GM12872 (cell line): Measurements from ENCODE around the gene NECAB3.

Source experiments
- TF ChIP-seq, protein P1 (sequence below): IDR thresholded peaks from 3 replicates; pipeline ENCODE4 v1.5.1; 2011; ENCODE audit warnings: low read depth, mild to moderate bottlenecking, low read length, moderate library complexity; ENCODE audit not compliant: insufficient read depth

Gene NECAB3

DNA sequence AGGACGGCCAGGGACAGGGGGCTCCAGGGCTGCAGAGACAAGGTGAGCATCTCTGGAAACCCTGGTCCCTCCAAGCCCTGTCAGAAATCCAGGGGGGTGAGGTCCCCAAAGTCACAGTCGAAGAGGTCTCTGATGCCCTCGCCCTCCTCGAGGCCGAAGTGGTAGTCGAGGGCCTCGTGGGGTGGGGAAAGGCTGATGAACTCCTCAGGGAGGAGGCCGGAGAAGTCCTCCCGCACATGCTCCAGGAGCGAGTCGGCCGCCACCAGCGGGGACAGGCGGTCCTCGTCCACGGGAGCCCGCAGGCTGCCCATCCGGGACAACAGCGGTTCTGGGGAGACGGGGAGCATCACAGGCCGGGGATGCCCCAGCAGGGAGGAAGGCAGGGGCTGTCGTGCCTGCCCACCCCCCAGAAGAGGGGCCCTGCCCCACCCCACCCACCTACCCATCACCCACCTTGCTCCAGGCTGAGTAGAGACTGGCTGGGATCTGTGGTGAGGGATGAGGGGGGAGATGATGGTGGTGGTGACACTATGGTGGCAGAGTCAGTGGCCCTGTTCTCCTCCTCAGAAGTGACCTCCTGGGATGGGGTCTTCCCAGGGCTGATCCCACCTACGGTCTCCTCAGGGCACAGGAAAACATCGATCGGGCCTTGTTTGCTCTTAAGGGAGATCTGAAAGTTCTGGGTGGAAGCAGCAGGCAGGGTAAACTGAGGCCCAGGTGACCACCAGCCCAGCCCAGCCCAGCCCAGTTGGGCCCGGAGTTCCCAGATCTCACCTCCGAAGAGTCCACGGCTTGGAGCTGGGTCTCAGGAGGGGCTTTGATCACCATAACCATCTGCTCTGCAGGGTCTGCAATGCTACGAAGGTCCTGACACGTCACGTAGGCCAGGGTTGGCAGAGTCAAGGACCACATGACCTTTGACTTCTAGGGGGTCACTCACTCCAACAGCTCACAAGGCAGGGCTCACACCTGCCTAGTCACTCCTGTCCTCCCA lies 2.7 kb upstream of the NECAB3 start:
- TF ChIP-seq, protein P1, sequence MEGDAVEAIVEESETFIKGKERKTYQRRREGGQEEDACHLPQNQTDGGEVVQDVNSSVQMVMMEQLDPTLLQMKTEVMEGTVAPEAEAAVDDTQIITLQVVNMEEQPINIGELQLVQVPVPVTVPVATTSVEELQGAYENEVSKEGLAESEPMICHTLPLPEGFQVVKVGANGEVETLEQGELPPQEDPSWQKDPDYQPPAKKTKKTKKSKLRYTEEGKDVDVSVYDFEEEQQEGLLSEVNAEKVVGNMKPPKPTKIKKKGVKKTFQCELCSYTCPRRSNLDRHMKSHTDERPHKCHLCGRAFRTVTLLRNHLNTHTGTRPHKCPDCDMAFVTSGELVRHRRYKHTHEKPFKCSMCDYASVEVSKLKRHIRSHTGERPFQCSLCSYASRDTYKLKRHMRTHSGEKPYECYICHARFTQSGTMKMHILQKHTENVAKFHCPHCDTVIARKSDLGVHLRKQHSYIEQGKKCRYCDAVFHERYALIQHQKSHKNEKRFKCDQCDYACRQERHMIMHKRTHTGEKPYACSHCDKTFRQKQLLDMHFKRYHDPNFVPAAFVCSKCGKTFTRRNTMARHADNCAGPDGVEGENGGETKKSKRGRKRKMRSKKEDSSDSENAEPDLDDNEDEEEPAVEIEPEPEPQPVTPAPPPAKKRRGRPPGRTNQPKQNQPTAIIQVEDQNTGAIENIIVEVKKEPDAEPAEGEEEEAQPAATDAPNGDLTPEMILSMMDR: no peak

DNA sequence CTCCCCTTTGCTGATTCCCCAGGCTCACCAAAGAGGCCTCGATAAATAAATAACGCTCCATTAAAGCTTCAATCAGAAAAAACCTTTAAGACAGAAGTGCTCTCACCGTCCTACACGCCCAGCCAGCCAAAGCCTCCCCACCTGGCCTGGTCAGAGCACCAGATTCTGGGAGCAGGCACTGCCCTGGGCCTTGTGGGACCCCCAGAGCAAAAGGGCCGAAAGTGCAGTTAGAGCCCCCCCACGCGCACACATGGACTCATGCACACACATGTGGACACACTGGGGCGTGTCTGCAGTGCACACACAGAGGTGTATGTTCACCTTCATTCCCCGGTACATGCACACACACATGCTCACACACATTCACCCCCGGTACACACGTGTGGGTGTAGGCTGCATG lies 1.9 kb upstream of the NECAB3 start:
- TF ChIP-seq, protein P1: no peak

DNA sequence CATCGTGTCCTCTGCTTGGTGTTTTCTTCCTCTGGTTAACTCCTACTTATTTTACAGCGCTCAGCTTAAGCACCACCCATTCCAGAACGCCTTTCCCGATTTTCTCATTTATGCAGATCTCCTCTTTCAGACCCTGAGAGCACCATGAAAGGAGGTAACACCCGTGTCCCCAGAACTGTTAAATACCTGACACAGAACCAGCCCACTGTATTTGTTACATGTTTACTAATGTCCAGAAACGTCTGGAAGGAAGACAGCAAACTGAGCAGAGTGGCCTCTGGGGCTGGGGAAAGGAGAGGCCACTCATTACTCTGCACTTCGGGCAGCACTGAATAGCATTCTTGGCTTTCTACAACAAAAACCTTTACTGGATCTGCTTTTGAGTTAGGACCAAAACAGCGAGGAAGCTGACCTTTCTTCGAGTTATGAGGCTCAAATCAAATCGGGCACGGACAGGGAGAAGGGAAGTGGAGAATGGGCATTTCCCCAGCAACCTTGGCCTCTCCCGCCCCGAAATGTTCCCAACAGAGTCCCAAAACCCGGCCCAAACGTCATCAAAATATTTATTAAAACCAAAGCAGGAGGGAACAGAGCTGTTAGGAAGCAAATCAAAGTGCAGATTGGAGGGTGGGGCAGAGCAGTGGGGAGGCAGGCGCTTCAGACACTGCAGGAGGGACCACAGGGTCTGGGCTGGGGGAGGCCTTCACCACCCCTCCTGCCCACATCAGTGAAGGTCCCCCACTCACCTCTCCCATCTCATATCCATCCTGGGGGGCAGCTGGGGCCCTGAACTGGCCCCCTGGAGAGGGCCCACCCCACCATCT lies 1.1 kb upstream of the NECAB3 start:
- TF ChIP-seq, protein P1: no peak

DNA sequence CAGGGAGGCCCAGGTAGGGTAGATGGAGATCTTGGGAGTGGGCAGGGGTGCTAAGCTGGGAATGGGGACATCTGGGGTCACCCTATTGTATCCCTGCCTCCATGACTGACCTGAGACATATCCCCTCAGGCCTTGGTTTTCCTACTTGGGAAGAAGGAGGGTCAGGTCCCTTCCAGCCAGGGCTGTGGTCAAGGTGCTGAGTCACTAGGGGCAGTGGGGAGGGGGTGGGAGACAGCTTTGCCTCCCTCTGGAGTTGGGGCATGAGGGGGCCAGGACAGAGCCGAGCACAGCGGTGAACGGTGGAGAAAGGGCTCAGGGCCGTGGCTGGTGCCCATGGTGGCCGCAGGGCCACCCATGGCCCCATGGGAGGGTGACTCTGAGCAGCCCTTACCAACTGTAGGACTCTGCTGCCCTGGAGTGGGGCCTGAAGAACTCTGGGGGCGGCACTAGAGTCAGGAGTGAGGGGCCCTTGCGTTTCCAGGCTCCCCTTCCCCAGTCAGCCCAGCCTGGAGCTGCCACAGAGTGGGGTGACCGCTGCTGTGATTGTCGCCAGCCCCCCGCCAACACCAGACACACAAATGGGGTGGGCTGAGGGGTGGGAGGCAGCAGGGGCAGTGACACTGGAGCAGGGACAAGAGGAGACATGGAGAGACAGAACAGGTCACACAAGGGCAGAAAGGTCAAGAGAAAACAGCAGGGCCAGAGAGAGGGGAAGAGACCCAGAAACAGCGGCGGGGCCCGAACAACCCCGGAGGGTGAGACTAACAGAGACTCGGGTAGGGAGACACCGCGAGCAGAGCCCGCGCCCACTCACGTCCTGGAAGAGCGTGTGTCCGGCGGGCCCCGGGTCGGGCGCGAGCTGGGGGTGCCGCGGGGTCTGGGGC lies 576 bp downstream of the NECAB3 start:
- TF ChIP-seq, protein P1: no peak

DNA sequence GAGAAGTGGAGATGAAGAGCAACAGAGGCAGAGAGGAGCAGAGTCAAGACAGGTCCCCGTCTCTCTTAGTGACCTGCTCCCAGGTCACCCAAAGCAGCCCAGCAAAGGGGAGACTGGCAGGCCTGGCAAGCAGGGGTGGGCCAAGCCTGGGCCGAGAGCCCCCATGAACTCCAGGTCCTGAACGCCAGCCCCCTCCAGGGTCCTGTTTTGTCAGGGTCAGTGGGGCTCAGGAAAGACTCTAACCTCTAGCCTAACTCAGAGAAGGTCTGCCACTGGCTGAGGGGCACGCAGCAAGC lies 1.2 kb downstream of the NECAB3 start:
- TF ChIP-seq, protein P1: no peak

DNA sequence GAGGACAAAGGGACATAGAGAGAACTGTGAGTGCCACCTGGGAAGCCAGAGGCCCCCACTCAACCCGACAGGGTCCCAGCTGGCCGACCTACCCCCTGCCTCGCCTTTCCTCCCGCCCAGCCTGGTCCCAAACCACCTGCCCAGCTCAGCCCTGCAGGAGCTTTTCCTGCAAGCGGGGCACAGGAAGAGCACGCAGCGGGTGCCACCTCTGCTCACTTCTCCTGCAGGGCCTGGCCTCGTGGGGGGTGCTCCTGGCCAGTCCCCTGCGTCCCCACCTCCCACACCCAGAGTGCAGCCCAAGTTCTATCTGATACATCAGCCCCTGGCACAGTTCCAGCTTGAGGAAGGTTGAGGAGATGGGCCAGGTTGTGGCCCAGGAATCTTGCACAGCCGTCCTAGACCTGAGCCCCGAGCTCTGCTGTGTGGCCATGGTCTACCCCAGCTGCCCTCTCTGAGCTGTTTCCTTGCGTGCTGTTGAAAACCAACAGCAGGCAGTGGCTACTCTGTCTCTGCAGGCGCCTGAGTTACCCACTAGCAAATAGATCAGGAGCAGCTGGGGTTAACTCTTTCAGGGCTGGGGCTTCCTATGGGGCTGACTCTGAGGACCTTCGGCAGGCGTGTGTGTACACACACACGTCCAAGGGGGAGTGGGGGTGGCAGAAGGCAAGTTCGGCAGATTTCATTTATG lies 1.7 kb downstream of the NECAB3 start:
- TF ChIP-seq, protein P1: no peak
